MM.1S (cell line): ENCODE data around the gene OBSL1.

Experiments
- DNase-seq: peaks from one replicate; pipeline ENCODE4 v3.0.0-alpha.2; 2015
- H2AFZ ChIP-seq: fragments of 300-600 bp; sonication (generic); 2 replicates; pipeline ENCODE4 v1.6.0; 2016; ENCODE audit warnings: antibody characterized with exemption, low read length
- H3F3A ChIP-seq: fragments of 300-600 bp; sonication (generic); 2 replicates; pipeline ENCODE4 v1.6.1; 2016; ENCODE audit warnings: mild to moderate bottlenecking, antibody characterized with exemption, low read length, moderate library complexity, mixed read lengths; ENCODE audit not compliant: insufficient read depth
- H3K27ac ChIP-seq: fragments of 300-600 bp; sonication (generic); 2 replicates; pipeline ENCODE4 v1.5.1; 2016; ENCODE audit warnings: mild to moderate bottlenecking, low read length
- H3K27me3 ChIP-seq: fragments of 300-600 bp; sonication (generic); replicated peaks from 2 replicates; pipeline ENCODE4 v1.6.0; 2016; ENCODE audit warnings: low read length; ENCODE audit not compliant: insufficient read depth
- H3K36me3 ChIP-seq: fragments of 300-600 bp; sonication (generic); replicated peaks from 2 replicates; pipeline ENCODE4 v1.6.1; 2016; ENCODE audit warnings: mild to moderate bottlenecking, low read length, mixed read lengths; ENCODE audit not compliant: insufficient read depth
- H3K4me1 ChIP-seq: fragments of 300-600 bp; sonication (generic); 2 replicates; pipeline ENCODE4 v1.6.1; 2016; ENCODE audit warnings: low read length, mixed read lengths
- H3K4me2 ChIP-seq: fragments of 300-600 bp; sonication (generic); 2 replicates; pipeline ENCODE4 v1.6.0; 2016; ENCODE audit warnings: low read depth, low read length
- H3K4me3 ChIP-seq: fragments of 300-600 bp; sonication (generic); 2 replicates; pipeline ENCODE4 v1.5.1; 2016; ENCODE audit warnings: low read length, mixed read lengths
- H3K79me2 ChIP-seq: fragments of 300-600 bp; sonication (generic); 2 replicates; pipeline ENCODE4 v1.6.1; 2016; ENCODE audit warnings: mixed run types, low read length, mixed read lengths
- H3K9ac ChIP-seq: fragments of 300-600 bp; sonication (generic); 2 replicates; pipeline ENCODE4 v1.6.1; 2016; ENCODE audit warnings: low read length, mixed read lengths
- H3K9me2 ChIP-seq: fragments of 300-600 bp; sonication (generic); replicated peaks from 2 replicates; pipeline ENCODE4 v1.6.1; 2016; ENCODE audit warnings: mild to moderate bottlenecking, low read length, mixed read lengths; ENCODE audit not compliant: insufficient read depth
- H3K9me3 ChIP-seq: fragments of 300-600 bp; sonication (generic); replicated peaks from 2 replicates; pipeline ENCODE4 v1.6.1; 2016; ENCODE audit warnings: mild to moderate bottlenecking, low read length, mixed read lengths; ENCODE audit not compliant: insufficient read depth
- H4K20me1 ChIP-seq: fragments of 300-600 bp; sonication (generic); 2 replicates; pipeline ENCODE4 v1.6.1; 2016; ENCODE audit warnings: mild to moderate bottlenecking, low read length, moderate library complexity, mixed read lengths; ENCODE audit not compliant: insufficient read depth
- EZH2 ChIP-seq: fragments of 300-600 bp; sonication (generic); optimal IDR thresholded peaks from 2 replicates; pipeline ENCODE3; 2017; ENCODE audit warnings: low read depth, mild to moderate bottlenecking, antibody characterized with exemption, low read length, mixed read lengths
- EZH2phosphoT487 ChIP-seq: fragments of 300-600 bp; sonication (generic); IDR thresholded peaks from 2 replicates; pipeline ENCODE4 v1.6.1; 2018; ENCODE audit warnings: antibody characterized with exemption, low read length
- TF ChIP-seq, protein P1 (sequence below): fragments of 300-600 bp; sonication (generic); IDR thresholded peaks from 2 replicates; pipeline ENCODE4 v1.5.1; 2016; ENCODE audit warnings: antibody characterized with exemption, low read length, mixed read lengths

OBSL1 gene

GRCh38 chr2:219510512-219511135, 60.7 kb downstream of the OBSL1 start:
- Histone ChIP-seq H3K9ac (no peak overlapping the region), H3K9me2 (no peaks in the 10 kb centered on the region), H3K9me3 (no peaks in the 10 kb centered on the region), H3K4me3 (no peak overlapping the region), H3K4me2 (no peak overlapping the region), H3K4me1 (no peaks in the 10 kb centered on the region), H3K27ac (no peak overlapping the region), H3F3A (no peaks in the 10 kb centered on the region), H4K20me1 (no peaks in the 10 kb centered on the region), H3K27me3 (peaks cover 61% of the 10 kb centered on the region), H2AFZ (no peak overlapping the region), H3K36me3 (no peaks in the 10 kb centered on the region), H3K79me2 (no peaks in the 10 kb centered on the region)
- no peak for DNase-seq
- TF ChIP-seq EZH2phosphoT487 = no peak
- TF ChIP-seq EZH2 = no peak
- TF ChIP-seq, protein P1, sequence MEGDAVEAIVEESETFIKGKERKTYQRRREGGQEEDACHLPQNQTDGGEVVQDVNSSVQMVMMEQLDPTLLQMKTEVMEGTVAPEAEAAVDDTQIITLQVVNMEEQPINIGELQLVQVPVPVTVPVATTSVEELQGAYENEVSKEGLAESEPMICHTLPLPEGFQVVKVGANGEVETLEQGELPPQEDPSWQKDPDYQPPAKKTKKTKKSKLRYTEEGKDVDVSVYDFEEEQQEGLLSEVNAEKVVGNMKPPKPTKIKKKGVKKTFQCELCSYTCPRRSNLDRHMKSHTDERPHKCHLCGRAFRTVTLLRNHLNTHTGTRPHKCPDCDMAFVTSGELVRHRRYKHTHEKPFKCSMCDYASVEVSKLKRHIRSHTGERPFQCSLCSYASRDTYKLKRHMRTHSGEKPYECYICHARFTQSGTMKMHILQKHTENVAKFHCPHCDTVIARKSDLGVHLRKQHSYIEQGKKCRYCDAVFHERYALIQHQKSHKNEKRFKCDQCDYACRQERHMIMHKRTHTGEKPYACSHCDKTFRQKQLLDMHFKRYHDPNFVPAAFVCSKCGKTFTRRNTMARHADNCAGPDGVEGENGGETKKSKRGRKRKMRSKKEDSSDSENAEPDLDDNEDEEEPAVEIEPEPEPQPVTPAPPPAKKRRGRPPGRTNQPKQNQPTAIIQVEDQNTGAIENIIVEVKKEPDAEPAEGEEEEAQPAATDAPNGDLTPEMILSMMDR = no peak

DNA sequence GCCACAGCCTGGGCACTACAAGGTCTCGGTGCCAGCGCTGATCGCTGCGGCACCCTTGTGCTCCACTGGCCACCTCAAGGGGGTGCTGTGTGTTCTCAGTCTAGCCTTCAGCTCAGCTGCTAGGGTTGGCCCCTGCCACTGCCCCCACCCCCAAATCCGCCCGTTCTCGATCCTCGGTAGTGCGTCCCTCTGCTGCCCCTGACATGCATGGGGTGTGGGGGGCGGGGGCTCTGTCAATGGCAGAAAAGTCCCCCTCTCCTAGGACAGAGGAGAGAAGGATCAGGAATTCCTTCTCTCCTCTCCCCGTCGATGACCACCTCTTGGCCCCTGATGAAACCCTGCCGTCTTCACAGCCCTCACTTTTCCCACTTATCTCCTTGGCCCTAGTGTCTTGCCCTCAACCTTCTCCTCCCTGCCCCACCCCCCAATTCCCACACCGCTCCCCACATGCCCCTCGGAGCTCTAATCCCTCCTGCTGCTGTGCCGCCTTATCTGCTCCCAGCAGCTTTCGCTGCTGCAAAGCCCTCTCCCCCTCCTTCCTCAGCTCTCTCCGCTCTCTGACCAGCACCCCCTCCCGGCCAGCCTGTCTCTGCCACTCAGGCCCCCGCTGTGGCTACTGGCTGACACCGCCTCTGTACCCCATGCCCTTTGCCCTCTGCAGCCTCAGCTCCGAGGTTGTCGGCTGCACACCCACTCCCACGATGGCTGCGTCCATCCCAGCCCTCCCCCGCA, 61.4 kb downstream of the OBSL1 start:
- H4K20me1 ChIP-seq = no peaks in the 10 kb centered on the region
- H3K79me2 ChIP-seq = no peaks in the 10 kb centered on the region
- H3K4me2 ChIP-seq = peak overlapping the region; percentile 34; the same call in 1 of the 2 replicates
- no peaks in the 10 kb centered on the region for H3K4me1 ChIP-seq
- H3K9ac ChIP-seq = no peak overlapping the region
- H2AFZ ChIP-seq = no peak overlapping the region
- H3K9me3 ChIP-seq = no peaks in the 10 kb centered on the region
- no peaks in the 10 kb centered on the region for H3K9me2 ChIP-seq
- no peaks in the 10 kb centered on the region for H3F3A ChIP-seq
- no peaks in the 10 kb centered on the region for H3K36me3 ChIP-seq
- TF ChIP-seq, protein P1 = peak; percentile 57
- no peak for TF ChIP-seq EZH2phosphoT487
- H3K27ac ChIP-seq = no peak overlapping the region
- DNase-seq = no peak
- H3K27me3 ChIP-seq = peaks cover 54% of the 10 kb centered on the region
- H3K4me3 ChIP-seq = no peak overlapping the region

- no peak overlapping the region for H3K27ac ChIP-seq
- peaks cover 47% of the 10 kb centered on the region for H3K27me3 ChIP-seq
- no peak overlapping the region for H2AFZ ChIP-seq
- no peaks in the 10 kb centered on the region for H3K79me2 ChIP-seq
- H4K20me1 ChIP-seq = no peaks in the 10 kb centered on the region
- no peaks in the 10 kb centered on the region for H3K4me1 ChIP-seq
- no peaks in the 10 kb centered on the region for H3K9me2 ChIP-seq
- no peaks in the 10 kb centered on the region for H3K36me3 ChIP-seq
- no peak overlapping the region for H3K4me3 ChIP-seq
- no peaks in the 10 kb centered on the region for H3K9me3 ChIP-seq
- TF ChIP-seq EZH2phosphoT487 (no peak), EZH2 (no peak)
- TF ChIP-seq, protein P1 = no peak
- no peaks in the 10 kb centered on the region for H3F3A ChIP-seq
- no peak overlapping the region; the same call in 1 of the 2 replicates for H3K4me2 ChIP-seq
- DNase-seq = no peak
- no peak overlapping the region for H3K9ac ChIP-seq
These were observed 62.2 kb downstream of the OBSL1 start for GRCh38 chr2:219508971-219509779.
